Fibroblast of upper back skin (primary cell): ENCODE measurements around the gene LARP4B.
"Not testable (repeated sequence)": the region's sequence is repeated elsewhere in the genome, so short reads cannot be mapped to it uniquely, and the experiment has no call there.

Experiments used
- DNase-seq: peaks from one replicate; pipeline ENCODE4 v3.0.0-alpha.2; 2013

LARP4B gene

GRCh38 chr10:955820-956217 lies 24.3 kb upstream of the LARP4B start:
- DNase-seq, result no peak

GRCh38 chr10:955127-955819 lies 23.8 kb upstream of the LARP4B start:
- DNase-seq, result no peak

- DNase-seq, result no peak
These were observed 22.9 kb upstream of the LARP4B start for GRCh38 chr10:954396-954795.

- no peak for DNase-seq
These were observed 22.3 kb upstream of the LARP4B start for GRCh38 chr10:953836-954235.

GRCh38 chr10:949446-949845 lies 17.9 kb upstream of the LARP4B start:
- DNase-seq, result no peak

- no peak for DNase-seq
These were observed 16.8 kb upstream of the LARP4B start for GRCh38 chr10:948347-948746.

- no peak for DNase-seq
These were observed 16.4 kb upstream of the LARP4B start for GRCh38 chr10:947881-948280.

- DNase-seq, result no peak
These were observed 15.5 kb upstream of the LARP4B start for GRCh38 chr10:947051-947450.

GRCh38 chr10:945778-946177 lies 14.3 kb upstream of the LARP4B start:
- DNase-seq, result no peak

GRCh38 chr10:944034-944831 lies 12.7 kb upstream of the LARP4B start:
- DNase-seq, result peak; percentile 34

- DNase-seq, result no peak
These were observed 12.0 kb upstream of the LARP4B start for GRCh38 chr10:943334-944033.

GRCh38 chr10:938941-939678 lies 7.6 kb upstream of the LARP4B start:
- DNase-seq, result peak; percentile 7

GRCh38 chr10:934746-935406 lies 3.4 kb upstream of the LARP4B start:
- no peak for DNase-seq

- DNase-seq, result not testable (repeated sequence)
These were observed 2.7 kb upstream of the LARP4B start for GRCh38 chr10:934165-934564.

- no peak for DNase-seq
These were observed 1.1 kb upstream of the LARP4B start for GRCh38 chr10:932589-932988.

GRCh38 chr10:930625-931325 lies 730 bp downstream of the LARP4B start:
- DNase-seq, result peak; percentile 15

- no peak for DNase-seq
These were observed 1.4 kb downstream of the LARP4B start for GRCh38 chr10:929960-930624.

- DNase-seq, result no peak
These were observed 4.4 kb downstream of the LARP4B start for GRCh38 chr10:927131-927530.

- DNase-seq, result no peak
These were observed 5.3 kb downstream of the LARP4B start for GRCh38 chr10:926075-926698.

- no peak for DNase-seq
These were observed 7.0 kb downstream of the LARP4B start for GRCh38 chr10:924524-924859.
